GM08714 (cell line): Measurements from ENCODE around the gene CHST11.

Experiments used
- H3K4me3 ChIP-seq: fragments of 200-500 bp; sonication (Bioruptor generic); 2 replicates; pipeline ENCODE4 v1.5.1; 2014; ENCODE audit warnings: mild to moderate bottlenecking, low read length, inconsistent platforms
- ZNF274 ChIP-seq: IDR thresholded peaks from 2 replicates; pipeline ENCODE4 v1.6.1; 2012; ENCODE audit warnings: mild to moderate bottlenecking, low read depth, low read length

The CHST11 gene

DNA sequence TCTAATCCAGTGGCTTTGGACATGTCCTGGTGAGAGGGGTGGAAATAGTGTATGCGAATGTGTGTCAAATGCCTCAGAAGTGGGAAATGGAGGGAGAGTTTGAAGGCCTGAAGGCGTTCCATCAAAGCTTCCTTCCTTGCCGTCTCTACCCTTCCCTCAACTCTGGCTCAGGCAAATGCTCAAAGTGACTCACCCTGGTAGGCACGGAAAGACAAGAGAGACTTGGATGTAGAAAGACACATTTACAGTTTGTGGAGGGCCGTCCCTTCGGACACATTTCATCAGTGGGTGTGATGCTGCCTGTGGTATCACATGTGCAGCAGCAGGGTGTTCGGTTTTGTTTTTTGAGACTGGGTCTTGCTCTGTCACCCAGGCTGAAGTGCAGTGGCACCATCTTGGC lies 36.7 kb downstream of the CHST11 start:
- TF ChIP-seq ZNF274, result no peak

DNA sequence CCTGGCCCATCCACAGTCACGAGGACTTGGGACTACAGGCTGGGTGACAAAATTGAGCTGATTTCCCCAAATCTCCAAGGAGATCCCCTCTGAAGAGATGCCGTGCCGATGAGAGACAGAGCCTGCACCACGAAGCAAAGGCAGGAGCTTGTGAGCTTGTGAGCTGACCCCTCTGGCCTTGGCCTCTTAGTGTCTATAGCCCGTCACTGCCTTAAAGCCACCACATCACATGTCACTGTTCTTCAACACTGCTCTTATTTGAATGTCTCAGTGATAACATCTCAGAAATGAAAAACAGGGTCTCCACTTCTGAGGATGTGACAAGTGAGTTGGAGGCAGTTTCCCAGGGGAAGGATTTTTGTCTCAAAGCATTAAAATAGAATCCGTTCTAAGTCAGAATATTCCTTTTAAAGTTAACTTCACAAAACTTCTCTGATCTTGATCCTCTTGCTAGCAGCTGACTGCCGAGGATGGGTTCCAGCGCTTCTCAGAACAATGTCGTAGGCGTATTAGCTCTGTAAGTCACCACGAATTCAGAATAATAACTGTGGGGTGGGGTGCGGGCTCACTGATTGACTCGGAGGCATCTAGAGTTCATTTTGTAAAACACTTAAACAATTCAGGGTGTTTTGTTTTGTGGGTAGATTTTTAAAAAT lies 37.5 kb downstream of the CHST11 start:
- no peak overlapping the region; the same call in 1 of the 2 replicates for H3K4me3 ChIP-seq
- TF ChIP-seq ZNF274, result no peak

More for the DNA sequence above, 36.7 kb downstream of the CHST11 start:
- H3K4me3 ChIP-seq, result no peak overlapping the region

DNA sequence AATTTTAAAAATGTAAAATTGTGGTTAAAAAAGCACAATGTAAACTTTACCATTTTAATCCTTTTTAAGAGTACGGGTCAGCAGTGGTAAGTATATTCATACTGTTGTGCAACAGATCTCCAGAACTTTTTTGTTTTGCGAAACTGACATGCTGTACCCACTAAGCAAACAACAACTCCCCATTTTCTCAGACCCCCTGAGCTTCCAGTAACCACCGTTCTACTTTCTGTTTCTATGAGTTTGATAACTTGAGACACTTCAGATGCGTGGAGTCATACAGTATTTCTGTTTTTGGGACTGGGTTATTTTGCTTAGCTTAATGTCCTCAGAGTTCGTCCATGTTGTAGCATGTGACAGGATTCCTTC lies 38.0 kb downstream of the CHST11 start:
- H3K4me3 ChIP-seq, result no peak overlapping the region
- no peak for TF ChIP-seq ZNF274

DNA sequence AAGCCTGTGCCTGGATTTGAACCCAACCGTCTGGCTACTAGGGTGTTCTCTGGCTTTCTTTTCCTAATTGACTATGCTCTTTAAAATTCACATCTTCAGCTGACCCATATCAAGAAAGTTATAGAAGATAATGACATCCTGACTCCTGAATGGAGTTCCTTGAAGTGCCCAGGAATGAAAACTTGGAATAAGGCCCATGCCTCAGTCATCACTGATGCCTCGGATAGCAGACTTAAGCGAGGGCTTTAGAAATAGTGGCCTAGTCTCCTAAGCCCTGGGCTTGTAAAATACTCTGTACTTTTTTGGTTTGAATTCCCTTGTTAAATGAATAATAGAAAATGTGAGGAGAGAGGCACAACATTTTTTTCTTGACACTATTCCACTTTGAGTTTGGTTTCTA lies 39.0 kb downstream of the CHST11 start:
- no peak for TF ChIP-seq ZNF274
- H3K4me3 ChIP-seq, result no peak overlapping the region

DNA sequence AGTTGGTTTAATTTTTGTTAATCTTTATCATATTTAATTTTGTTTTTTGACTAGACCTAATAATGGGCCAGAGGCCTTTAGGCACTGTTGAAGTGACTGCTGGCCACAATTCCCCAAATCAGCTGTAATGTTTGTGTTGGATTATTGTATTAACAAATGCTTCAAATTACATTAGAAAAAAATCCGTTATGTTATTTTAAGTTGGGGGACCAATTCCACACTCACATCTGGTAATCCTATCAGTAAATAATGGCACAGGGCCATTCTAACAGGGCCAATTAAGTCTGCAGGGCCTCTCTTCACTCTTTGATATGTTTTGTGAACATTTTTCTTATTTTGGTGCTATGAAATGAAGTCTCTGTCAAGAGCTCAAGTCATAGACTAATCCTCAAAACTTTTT lies 39.6 kb downstream of the CHST11 start:
- no peak for TF ChIP-seq ZNF274
- no peak overlapping the region for H3K4me3 ChIP-seq

DNA sequence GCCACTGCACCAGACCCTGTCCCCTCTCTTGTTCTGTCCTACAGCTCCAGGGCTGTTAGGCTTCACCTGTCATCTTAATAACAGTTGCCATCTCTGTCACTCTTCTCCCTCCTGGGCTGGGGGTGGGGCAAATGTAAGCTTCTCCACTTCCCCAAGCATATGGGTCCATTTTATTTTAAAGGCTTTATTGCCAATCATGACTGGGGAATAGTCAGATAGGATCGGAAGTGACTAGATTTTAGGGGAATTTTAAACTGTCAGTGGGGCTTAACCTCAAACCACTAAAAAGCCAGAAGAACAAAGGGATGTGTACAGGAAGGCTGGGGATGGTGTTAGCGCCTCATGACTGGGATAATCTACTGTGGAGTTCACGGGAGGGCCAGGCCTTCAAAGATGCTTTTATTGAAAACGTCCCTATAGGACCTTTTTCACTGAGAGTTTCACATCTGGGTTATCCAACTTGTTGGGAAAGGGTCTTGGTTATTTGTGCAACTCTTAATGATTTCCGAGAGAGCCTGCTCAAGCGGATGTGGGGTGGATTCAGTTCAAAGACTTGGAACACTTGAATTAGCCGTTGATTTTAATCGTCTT lies 41.6 kb downstream of the CHST11 start:
- no peak for TF ChIP-seq ZNF274
- H3K4me3 ChIP-seq, result no peak overlapping the region

DNA sequence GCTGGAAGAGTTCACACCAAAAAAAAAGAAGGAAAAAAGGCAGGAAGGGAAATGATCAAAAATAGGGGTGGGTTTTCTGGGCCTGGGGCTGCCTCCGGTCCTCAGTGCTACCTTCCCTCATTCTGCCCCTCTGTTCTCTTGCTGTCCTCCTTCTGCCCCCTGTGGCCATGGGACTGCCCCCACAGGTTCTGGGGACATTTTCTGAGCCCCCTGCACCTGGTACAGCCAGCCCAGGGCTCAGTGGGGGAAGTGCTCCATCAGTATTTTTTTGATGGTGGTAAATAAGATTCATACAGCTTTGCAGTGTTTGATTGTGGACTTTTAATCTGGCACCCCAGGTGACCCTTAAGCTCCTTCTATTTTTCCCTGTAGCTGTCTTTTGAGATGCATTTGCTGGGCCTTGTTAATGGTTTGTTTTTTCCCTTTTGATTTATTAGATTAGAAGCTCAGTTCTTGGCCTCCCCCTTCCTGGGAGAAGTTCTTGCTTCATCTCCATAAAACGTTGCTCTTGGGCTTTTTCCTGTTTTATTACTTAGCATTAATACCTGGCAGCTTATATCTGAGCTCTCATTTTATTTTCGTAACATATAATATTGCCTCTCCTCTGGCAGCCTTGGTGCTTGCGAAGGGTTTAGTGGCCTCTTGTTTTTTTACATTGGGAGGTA lies 43.1 kb downstream of the CHST11 start:
- no peak for TF ChIP-seq ZNF274
- H3K4me3 ChIP-seq, result no peak overlapping the region

DNA sequence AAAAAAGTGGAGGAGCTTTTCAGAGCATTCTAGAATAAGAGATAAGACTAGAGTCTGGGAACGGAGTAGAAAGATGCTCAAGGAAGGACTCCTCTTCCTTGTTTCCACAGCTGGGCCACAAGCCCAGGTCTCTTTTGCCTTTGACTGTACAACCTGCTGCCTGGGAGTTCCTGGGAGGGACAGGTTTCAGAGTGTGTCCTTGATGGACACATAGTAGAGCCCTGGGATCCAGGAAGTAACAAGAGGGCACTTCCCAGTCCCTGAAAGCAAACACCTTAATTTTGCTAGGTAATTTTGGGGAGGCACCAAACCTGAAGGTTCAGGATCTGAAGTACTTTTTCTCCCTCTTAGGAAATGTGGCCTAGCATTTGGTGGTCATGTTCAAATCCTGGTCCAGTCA lies 44.4 kb downstream of the CHST11 start:
- H3K4me3 ChIP-seq, result no peak overlapping the region
- no peak for TF ChIP-seq ZNF274

DNA sequence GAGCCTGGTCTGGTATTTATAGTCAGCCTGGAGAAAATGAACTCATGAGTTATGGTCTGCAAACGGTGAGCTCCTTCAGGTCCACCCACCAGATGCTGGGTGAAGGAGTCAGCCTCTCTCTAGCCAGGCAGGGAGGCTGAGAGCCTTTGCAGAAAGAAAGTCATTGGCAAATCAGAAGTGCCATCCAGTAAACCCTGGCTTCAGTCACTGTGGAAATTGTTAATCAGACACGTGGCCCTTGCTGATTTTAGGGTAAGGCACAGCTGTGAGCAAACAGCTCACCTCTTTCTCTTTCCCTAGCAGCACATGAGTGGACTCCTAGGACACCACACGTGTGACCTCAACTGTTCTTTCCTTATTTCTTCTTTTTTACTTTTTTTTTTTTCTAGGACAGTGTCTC lies 44.9 kb downstream of the CHST11 start:
- TF ChIP-seq ZNF274, result no peak
- H3K4me3 ChIP-seq, result no peak overlapping the region

DNA sequence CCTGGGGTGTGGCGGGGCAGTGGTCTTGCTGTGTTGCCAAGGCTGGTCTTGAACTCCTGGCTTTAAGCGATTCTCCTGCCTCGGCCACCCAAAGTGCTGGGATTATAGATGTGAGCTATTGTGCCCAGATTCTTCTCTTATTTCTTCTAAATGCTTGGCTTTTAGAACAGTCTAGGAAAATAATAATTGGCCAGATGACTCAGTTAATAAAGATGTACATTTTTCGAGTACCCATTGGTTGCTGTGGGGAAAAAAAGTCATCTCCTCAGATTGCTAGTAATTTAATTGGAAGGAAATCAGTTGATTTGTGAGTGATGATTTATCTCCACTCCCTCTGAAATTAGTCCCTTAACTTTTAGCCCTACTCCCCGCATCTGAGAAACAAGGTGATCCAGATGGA lies 45.5 kb downstream of the CHST11 start:
- no peak for TF ChIP-seq ZNF274
- H3K4me3 ChIP-seq, result no peak overlapping the region

DNA sequence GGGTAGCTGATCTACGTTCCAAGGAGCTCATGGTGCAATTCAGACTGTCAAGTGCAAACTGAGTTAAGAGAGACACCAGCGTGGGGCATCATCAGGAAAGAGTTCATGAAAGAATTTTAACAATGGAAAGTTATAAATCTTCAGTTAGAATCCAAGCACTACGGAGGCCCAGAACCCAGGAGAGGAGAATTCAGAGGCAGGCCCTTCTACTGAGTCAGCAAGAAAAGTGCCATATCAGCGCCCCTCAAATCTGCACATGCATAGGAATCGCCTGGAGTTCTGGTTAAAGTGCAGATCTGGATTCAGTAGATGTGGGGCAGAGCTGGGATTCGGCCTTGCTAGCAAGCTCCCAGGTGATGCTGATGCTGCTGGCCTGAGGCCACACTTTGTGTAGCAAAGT lies 45.9 kb downstream of the CHST11 start:
- no peak overlapping the region; the same call in 1 of the 2 replicates for H3K4me3 ChIP-seq
- no peak for TF ChIP-seq ZNF274

DNA sequence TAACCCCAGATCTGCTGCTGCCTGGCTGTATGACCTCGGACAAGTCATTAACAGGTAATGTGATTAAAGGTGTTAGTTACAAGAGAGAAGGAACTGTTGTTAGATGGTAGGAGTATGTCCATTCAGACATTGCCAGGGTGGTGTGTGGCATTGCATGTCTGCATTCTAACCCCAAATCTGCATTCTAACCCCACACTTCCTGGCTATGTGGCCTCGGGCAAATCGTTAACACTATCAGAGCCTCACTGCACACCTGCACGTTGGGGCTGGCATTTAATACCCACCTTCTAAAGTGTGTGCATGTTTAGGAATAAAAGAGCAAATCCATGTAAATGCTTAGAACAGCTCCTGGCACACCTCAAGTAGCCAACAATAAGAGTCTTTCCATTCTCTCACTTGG lies 46.4 kb downstream of the CHST11 start:
- TF ChIP-seq ZNF274, result no peak
- no peak overlapping the region; the same call in 1 of the 2 replicates for H3K4me3 ChIP-seq

DNA sequence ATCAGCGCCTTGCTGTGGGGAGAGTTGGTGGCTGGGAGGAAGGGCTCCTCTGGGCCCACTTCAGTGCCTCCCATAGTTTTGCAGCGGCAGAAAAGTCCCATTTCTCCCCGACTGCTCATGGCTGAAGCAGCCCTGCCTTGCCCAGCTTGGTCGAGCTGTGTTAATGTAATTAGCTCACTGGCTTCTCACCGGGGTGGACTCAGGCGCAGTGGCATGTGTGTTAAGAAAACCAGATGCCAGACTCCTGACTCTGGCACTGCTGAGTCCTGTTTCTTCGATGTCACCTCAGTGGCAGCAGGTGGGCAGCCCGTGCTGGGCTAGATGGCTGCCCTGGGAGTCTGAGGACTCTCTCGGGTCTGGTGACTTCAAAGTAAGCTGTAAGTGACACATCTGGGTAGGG lies 47.4 kb downstream of the CHST11 start:
- no peak overlapping the region; the same call in 1 of the 2 replicates for H3K4me3 ChIP-seq
- no peak for TF ChIP-seq ZNF274

DNA sequence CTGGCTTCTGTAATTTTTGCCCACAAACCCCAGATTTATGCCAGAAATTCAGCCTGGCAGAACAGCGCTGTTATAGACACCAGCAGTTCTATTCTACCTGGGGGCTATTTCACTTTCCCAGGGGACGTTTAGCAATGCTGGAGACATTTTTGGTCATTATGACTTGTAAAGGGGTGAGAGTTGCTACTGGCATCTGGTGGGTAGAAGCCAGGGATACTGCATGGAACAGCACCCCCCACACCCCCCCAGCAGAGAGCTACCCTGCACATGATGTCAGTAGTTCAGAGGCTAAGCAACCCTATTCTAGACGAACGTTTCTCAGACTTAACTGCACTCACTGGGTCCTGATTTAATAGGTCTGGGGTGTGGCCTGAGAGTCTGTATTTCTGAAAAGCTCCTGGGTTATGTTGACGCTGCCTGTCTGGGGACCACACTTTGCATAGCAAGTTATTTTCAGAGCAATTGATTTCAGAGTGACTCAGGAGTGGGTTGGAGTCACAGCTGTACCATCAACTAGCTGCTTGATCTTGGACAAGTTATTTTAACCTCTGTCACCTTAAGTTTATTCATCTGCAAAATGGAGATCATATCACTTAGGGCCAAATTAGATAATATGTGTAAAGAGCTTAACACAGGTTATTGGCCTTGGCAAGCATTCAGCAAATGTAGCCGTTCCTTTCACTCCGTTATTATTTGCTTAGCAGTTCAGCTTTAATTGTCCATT lies 48.5 kb downstream of the CHST11 start:
- no peak for TF ChIP-seq ZNF274
- H3K4me3 ChIP-seq, result peak overlapping the region; percentile 51; the same call in 1 of the 2 replicates
